Mesothelial cell of epicardium (in vitro differentiated cells): ENCODE data around the gene MS4A12. TPM values are rescaled to one million over a fixed set of nuclear protein-coding genes. Genes with fewer than 3 reads are reported as not detected.
"Not testable (repeated sequence)": the region's sequence is repeated elsewhere in the genome, so short reads cannot be mapped to it uniquely, and the experiment has no call there.

Source experiments
- DNase-seq, 2 experiments: peaks; one replicate each; pipeline ENCODE4 v3.0.0; 2021; ENCODE audit warnings: low spot score in 2 of 2; ENCODE audit not compliant: unreplicated experiment in 2 of 2
- H3K27ac Mint-ChIP-seq: 2 replicates; pipeline ENCODE4 v1.8.0; 2021; ENCODE audit warnings: mixed read lengths
- H3K27me3 Mint-ChIP-seq: 2 replicates; pipeline ENCODE4 v1.8.0; 2021; ENCODE audit warnings: low read depth, mixed read lengths
- H3K36me3 Mint-ChIP-seq: 2 replicates; pipeline ENCODE4 v1.8.0; 2021; ENCODE audit warnings: mixed read lengths
- H3K4me1 Mint-ChIP-seq: 2 replicates; pipeline ENCODE4 v1.8.0; 2021; ENCODE audit warnings: mixed read lengths
- H3K4me3 Mint-ChIP-seq: 2 replicates; pipeline ENCODE4 v1.8.0; 2021; ENCODE audit warnings: mild to moderate bottlenecking, moderate library complexity, mixed read lengths
- H3K9me3 Mint-ChIP-seq: 2 replicates; pipeline ENCODE4 v1.8.0; 2021; ENCODE audit warnings: mixed read lengths
- CTCF ChIP-seq: fragments of 200-600 bp; sonication (generic); IDR thresholded peaks from one replicate; pipeline ENCODE4 v1.5.0; 2021; ENCODE audit warnings: antibody characterized with exemption; ENCODE audit not compliant: unreplicated experiment
- total RNA-seq: library from RNA; stranded (reverse); gene quantifications from 3 replicates; pipeline ENCODE4 v1.2.1, GENCODE V29; 2021

The MS4A12 gene
- not detected in 3 replicates for total RNA-seq

- DNase-seq, result no peak
- Mint-ChIP-seq H3K9me3 (no peaks in the 10 kb centered on the region), H3K27ac (no peak within 1 kb of the TSS), H3K4me3 (no peak within 1 kb of the TSS), H3K36me3 (no peaks in the 10 kb centered on the region), H3K27me3 (peaks cover 5% of the 10 kb centered on the region), H3K4me1 (no peaks in the 10 kb centered on the region)
- no peak for TF ChIP-seq CTCF
Measured at GRCh38 chr11:60492488-60493009, at the start of gene MS4A12. TSS of gene MS4A12 (plus strand) at chr11:60492778. CDS start at chr11:60497319, 4,541 bp downstream.

- no peak overlapping the region for H3K4me3 Mint-ChIP-seq
- H3K36me3 Mint-ChIP-seq, result no peaks in the 10 kb centered on the region
Measured at GRCh38 chr11:60447070-60447469, 45.5 kb upstream of the MS4A12 start.

GRCh38 chr11:60447846-60448245 is 44.7 kb upstream of the MS4A12 start:
- no peak overlapping the region for H3K4me3 Mint-ChIP-seq
- H3K36me3 Mint-ChIP-seq, result no peaks in the 10 kb centered on the region
- H3K4me1 Mint-ChIP-seq, result no peaks in the 10 kb centered on the region
- no peak overlapping the region for H3K27ac Mint-ChIP-seq
- H3K27me3 Mint-ChIP-seq, result no peaks in the 10 kb centered on the region
- no peak for TF ChIP-seq CTCF
- H3K9me3 Mint-ChIP-seq, result peaks cover 4% of the 10 kb centered on the region
- no peak for DNase-seq

More at GRCh38 chr11:60447070-60447469, 45.5 kb upstream of the MS4A12 start:
- TF ChIP-seq CTCF, result no peak
- H3K9me3 Mint-ChIP-seq, result peaks cover 4% of the 10 kb centered on the region
- H3K4me1 Mint-ChIP-seq, result no peaks in the 10 kb centered on the region
- H3K27me3 Mint-ChIP-seq, result no peaks in the 10 kb centered on the region
- DNase-seq, result no peak
- H3K27ac Mint-ChIP-seq, result no peak overlapping the region

GRCh38 chr11:60451185-60451584 is 41.4 kb upstream of the MS4A12 start:
- H3K27ac Mint-ChIP-seq, H3K4me1 Mint-ChIP-seq, DNase-seq, H3K4me3 Mint-ChIP-seq, H3K36me3 Mint-ChIP-seq, H3K27me3 Mint-ChIP-seq, H3K9me3 Mint-ChIP-seq: not testable (repeated sequence)

- Mint-ChIP-seq H3K4me3 (no peak overlapping the region), H3K9me3 (peaks cover 4% of the 10 kb centered on the region), H3K4me1 (no peaks in the 10 kb centered on the region), H3K27ac (no peak overlapping the region), H3K36me3 (no peaks in the 10 kb centered on the region), H3K27me3 (peaks cover 6% of the 10 kb centered on the region)
- no peak for DNase-seq
- TF ChIP-seq CTCF, result no peak
Measured at GRCh38 chr11:60454212-60454611, 38.4 kb upstream of the MS4A12 start.

GRCh38 chr11:60455531-60456042 is 37.0 kb upstream of the MS4A12 start, which contains the start of gene MS4A1:
TSS of gene MS4A1 (plus strand) at chr11:60455847. CDS start at chr11:60462375, 6,528 bp downstream.
- no peaks in the 10 kb centered on the region for H3K9me3 Mint-ChIP-seq
- peaks cover 6% of the 10 kb centered on the region for H3K27me3 Mint-ChIP-seq
- no peak for DNase-seq
- H3K4me1 Mint-ChIP-seq, result no peaks in the 10 kb centered on the region
- TF ChIP-seq CTCF, result no peak
- no peak within 1 kb of the TSS for H3K4me3 Mint-ChIP-seq
- no peaks in the 10 kb centered on the region for H3K36me3 Mint-ChIP-seq
- H3K27ac Mint-ChIP-seq, result no peak within 1 kb of the TSS
